ENCODE data around the gene SDS.

The SDS gene

DNA sequence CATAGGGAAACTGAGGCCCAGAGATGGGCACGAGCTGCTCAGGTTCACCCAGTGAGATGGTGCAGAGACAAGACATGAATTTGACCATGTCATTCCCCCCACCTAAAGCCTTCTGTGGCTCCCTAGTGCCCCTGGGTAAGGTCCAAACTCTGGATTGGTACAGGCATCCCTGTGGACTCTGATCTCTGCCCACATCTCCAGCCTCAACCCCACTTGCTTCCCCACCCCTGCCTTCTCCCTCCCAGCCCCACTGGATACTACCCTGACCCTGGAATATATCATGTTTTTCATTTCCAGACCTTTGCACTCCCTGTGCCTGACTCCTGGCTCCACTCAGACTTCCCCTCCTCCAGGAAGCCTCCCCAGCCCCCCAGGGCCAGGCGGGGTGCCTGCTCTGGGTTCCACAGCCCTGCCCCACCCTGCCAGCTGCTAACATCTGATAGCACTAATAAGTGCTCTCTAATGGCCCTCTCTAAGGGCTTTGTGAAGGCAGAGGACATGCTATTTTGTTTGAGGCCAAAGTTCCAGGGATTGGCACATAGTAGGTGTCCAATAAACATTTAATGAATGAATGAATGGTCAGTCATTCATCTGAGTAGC is 17.4 kb upstream of the SDS start:
- TF ChIP-seq CTCF (IDR thresholded peaks at IDR 0.05; ENCODE audit: borderline replicate concordance, insufficient read depth, low read depth, low read length), result no peak
- no peak overlapping the region for H3K4me3 ChIP-seq (ENCODE audit: low read depth, low read length)

- H3K4me3 ChIP-seq (ENCODE audit: low read depth, low read length), result no peak overlapping the region
- TF ChIP-seq CTCF (IDR thresholded peaks at IDR 0.05; ENCODE audit: borderline replicate concordance, insufficient read depth, low read depth, low read length), result no peak
Observed at GRCh38 chr12:113418213-113418879, 14.7 kb upstream of the SDS start.

DNA sequence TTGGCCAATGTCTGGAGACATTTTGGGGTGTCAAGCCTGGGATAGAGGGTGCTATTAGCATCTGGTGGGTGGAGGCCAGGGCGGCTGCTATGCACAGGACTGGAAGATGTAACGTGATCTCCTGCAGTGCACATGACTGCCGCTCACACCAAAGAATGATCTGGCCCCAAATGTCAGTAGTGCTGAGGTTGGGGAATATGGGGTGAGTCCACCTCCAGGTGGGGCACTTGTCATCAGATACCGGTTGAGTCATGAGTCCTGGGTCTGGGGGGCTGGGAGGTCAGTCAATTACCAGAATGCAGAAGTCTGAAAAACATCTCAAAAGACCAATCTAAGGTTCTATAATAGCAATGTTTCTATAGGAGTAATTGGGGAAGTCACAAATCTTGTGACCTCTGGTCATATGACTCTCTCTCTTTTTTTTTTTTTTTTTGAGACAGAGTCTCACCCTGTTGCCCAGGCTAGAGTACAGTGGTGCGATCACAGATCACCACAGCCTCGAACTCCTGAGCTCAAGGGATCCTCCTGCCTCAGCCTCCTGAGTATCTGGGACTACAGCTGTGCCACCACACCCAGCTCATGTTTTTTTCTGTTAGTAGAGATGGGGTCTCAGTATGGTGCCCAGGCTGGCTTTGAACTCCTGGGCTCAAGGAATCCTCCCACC is 12.5 kb upstream of the SDS start:
- H3K4me3 ChIP-seq (ENCODE audit: low read depth, low read length), result no peak overlapping the region
- TF ChIP-seq CTCF (IDR thresholded peaks at IDR 0.05; ENCODE audit: borderline replicate concordance, insufficient read depth, low read depth, low read length), result no peak

DNA sequence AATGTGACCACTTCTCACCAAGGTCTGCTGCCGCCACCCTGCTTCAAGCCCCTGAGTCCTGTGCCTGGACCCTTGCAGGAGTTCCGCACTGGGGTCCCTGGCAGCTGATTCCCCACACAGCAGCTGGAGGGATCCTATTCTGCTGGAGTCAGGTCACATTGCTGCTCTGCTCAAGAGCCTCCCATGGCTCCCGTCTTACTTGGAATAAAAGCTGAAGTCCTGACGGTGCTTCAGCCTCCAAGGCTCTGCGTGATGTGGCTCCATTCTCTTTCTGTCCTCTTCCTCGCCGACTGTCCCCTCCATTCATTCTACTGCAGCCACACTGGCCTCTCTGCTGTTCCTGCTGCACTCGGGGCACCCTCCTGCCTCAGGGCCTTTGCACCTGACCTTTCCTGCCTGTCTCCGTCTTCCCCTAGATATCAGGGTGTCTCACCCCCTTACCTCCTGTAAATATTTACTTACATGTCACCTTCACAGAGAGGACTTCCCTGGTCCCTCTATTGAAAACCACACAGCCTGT is 10.9 kb upstream of the SDS start:
- no peak overlapping the region for H3K4me3 ChIP-seq (ENCODE audit: low read depth, low read length)
- no peak for TF ChIP-seq CTCF (IDR thresholded peaks at IDR 0.05; ENCODE audit: borderline replicate concordance, insufficient read depth, low read depth, low read length)

GRCh38 chr12:113413488-113413939 is 9.8 kb upstream of the SDS start:
- no peak for TF ChIP-seq CTCF (IDR thresholded peaks at IDR 0.05; ENCODE audit: borderline replicate concordance, insufficient read depth, low read depth, low read length)
- no peak overlapping the region for H3K4me3 ChIP-seq (ENCODE audit: low read depth, low read length)

DNA sequence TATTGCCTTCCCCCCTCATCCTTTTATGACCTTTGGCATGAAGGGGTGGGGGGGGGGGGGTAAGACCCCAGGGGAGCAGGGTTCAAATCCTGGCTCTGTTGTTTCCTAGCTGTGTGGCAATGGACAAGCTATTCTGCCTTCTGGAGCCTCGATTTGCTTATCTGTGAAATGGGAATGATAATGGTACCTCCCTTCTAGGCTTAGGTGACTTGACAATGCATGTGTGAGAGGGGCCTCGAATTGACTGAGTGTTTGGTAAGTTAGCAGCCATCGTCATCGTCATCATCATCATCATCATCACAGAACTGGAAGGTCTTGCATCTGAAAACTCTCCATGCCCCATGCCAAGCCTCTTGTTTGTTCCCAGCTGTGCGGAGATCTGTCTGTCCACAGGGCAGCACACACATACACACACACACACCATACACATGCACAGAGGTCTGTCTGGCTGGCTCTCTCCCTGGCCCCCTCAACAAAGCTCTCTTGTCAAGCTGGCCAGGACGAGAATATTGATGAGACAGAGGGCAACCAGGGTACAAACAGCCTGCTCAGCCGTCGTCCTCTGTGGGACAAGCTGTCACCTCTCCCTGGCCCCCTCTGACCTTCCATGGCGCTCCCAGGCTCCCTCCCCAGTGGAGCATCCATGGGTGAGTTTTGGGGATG is 5.9 kb upstream of the SDS start:
- no peak overlapping the region for H3K4me3 ChIP-seq (ENCODE audit: low read depth, low read length)
- TF ChIP-seq CTCF (IDR thresholded peaks at IDR 0.05; ENCODE audit: borderline replicate concordance, insufficient read depth, low read depth, low read length), result no peak
